ENCODE measurements around the gene RAB34.

GRCh38 chr17:28700830-28701492 lies 16.7 kb downstream of the RAB34 start:
- TF ChIP-seq, protein P1, sequence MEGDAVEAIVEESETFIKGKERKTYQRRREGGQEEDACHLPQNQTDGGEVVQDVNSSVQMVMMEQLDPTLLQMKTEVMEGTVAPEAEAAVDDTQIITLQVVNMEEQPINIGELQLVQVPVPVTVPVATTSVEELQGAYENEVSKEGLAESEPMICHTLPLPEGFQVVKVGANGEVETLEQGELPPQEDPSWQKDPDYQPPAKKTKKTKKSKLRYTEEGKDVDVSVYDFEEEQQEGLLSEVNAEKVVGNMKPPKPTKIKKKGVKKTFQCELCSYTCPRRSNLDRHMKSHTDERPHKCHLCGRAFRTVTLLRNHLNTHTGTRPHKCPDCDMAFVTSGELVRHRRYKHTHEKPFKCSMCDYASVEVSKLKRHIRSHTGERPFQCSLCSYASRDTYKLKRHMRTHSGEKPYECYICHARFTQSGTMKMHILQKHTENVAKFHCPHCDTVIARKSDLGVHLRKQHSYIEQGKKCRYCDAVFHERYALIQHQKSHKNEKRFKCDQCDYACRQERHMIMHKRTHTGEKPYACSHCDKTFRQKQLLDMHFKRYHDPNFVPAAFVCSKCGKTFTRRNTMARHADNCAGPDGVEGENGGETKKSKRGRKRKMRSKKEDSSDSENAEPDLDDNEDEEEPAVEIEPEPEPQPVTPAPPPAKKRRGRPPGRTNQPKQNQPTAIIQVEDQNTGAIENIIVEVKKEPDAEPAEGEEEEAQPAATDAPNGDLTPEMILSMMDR (conservative IDR thresholded peaks at IDR 0.05): no peak
- TF ChIP-seq ZFX (IDR thresholded peaks at IDR 0.05): no peak
